Chondrocyte (in vitro differentiated cells): Measurements from ENCODE around the gene KRT14. TPM values are rescaled to one million over a fixed set of nuclear protein-coding genes. Genes with fewer than 3 reads are reported as not detected.
A peak's percentile ranks its signal among the peaks of the same experiment; 100 is the strongest.
"Not testable (repeated sequence)": the region's sequence is repeated elsewhere in the genome, so short reads cannot be mapped to it uniquely, and the experiment has no call there.

ENCODE experiments used
- DNase-seq: peaks from one replicate; pipeline ENCODE4 v3.0.0; 2021; ENCODE audit warnings: mixed read lengths, low spot score
- H3K27ac Mint-ChIP-seq: one replicate; pipeline ENCODE4 v1.8.0; 2021; ENCODE audit warnings: mild to moderate bottlenecking, moderate library complexity, mixed read lengths; ENCODE audit not compliant: unreplicated experiment
- H3K27me3 Mint-ChIP-seq: 2 replicates; pipeline ENCODE4 v1.8.0; 2021; ENCODE audit warnings: low read depth, mixed read lengths
- H3K36me3 Mint-ChIP-seq: 2 replicates; pipeline ENCODE4 v1.8.0; 2021; ENCODE audit warnings: low read depth, mixed read lengths
- H3K4me1 Mint-ChIP-seq: 2 replicates; pipeline ENCODE4 v1.8.0; 2021; ENCODE audit warnings: low read depth, mild to moderate bottlenecking, mixed read lengths
- H3K4me3 Mint-ChIP-seq: one replicate; pipeline ENCODE4 v1.8.0; 2021; ENCODE audit warnings: mild to moderate bottlenecking, moderate library complexity, mixed read lengths; ENCODE audit not compliant: unreplicated experiment
- H3K9me3 Mint-ChIP-seq: 2 replicates; pipeline ENCODE4 v1.8.0; 2021; ENCODE audit warnings: low read depth, mixed read lengths
- CTCF ChIP-seq: fragments of 200-600 bp; sonication (generic); IDR thresholded peaks from 2 replicates; pipeline ENCODE4 v1.5.0; 2021; ENCODE audit warnings: antibody characterized with exemption, mild to moderate bottlenecking, moderate library complexity
- total RNA-seq: library from RNA; stranded (reverse); gene quantifications from 3 replicates; pipeline ENCODE4 v1.2.1, GENCODE V29; 2021

KRT14 gene
- total RNA-seq, 1 donor from 2014 or later, result 0.32 TPM

GRCh38 chr17:41621916-41622315 is 35.2 kb upstream of the KRT14 start:
- no peaks in the 10 kb centered on the region for H3K27me3 Mint-ChIP-seq
- peak overlapping the region; percentile 60 for H3K4me3 Mint-ChIP-seq
- peaks cover 10% of the 10 kb centered on the region for H3K36me3 Mint-ChIP-seq
- no peak for DNase-seq
- H3K27ac Mint-ChIP-seq, result peak overlapping the region; percentile 75
- no peak for TF ChIP-seq CTCF
- H3K9me3 Mint-ChIP-seq, result no peaks in the 10 kb centered on the region
- H3K4me1 Mint-ChIP-seq, result peaks cover 79% of the 10 kb centered on the region

GRCh38 chr17:41621435-41621817 is 34.7 kb upstream of the KRT14 start:
- Mint-ChIP-seq H3K27ac (peak overlapping the region; percentile 75), H3K4me1 (peaks cover 77% of the 10 kb centered on the region), H3K4me3 (peak overlapping the region; percentile 60), H3K36me3 (peaks cover 10% of the 10 kb centered on the region)
- H3K9me3 Mint-ChIP-seq, H3K27me3 Mint-ChIP-seq: not testable (repeated sequence)
- DNase-seq, result peak; percentile 68

- H3K27ac Mint-ChIP-seq, result peak overlapping the region; percentile 75
These were observed 34.1 kb upstream of the KRT14 start for GRCh38 chr17:41620583-41621434.

GRCh38 chr17:41619927-41620582 is 33.4 kb upstream of the KRT14 start:
- Mint-ChIP-seq H3K36me3 (peaks cover 10% of the 10 kb centered on the region), H3K4me1 (peaks cover 63% of the 10 kb centered on the region), H3K27ac (peak overlapping the region; percentile 63)
- H3K27me3 Mint-ChIP-seq, H3K4me3 Mint-ChIP-seq, H3K9me3 Mint-ChIP-seq: not testable (repeated sequence)
- peak; percentile 51 for DNase-seq

More at GRCh38 chr17:41620583-41621434, 34.1 kb upstream of the KRT14 start:
- peak; percentile 81 for DNase-seq
- Mint-ChIP-seq H3K36me3 (peaks cover 10% of the 10 kb centered on the region), H3K4me1 (peaks cover 70% of the 10 kb centered on the region), H3K9me3 (no peaks in the 10 kb centered on the region), H3K27me3 (no peaks in the 10 kb centered on the region), H3K4me3 (peak overlapping the region; percentile 13)
- peak; percentile 10 for TF ChIP-seq CTCF

GRCh38 chr17:41619036-41619926 is 32.6 kb upstream of the KRT14 start:
- DNase-seq, result peak; percentile 68
- Mint-ChIP-seq H3K9me3 (no peaks in the 10 kb centered on the region), H3K27me3 (no peaks in the 10 kb centered on the region), H3K4me3 (no peak overlapping the region), H3K4me1 (peaks cover 56% of the 10 kb centered on the region), H3K27ac (peak overlapping the region; percentile 17), H3K36me3 (peaks cover 10% of the 10 kb centered on the region)
- TF ChIP-seq CTCF, result no peak
